Heart right ventricle (tissue), 16 donors: ENCODE measurements around the gene PRDM8. TPM values are rescaled to one million over a fixed set of nuclear protein-coding genes. Genes with fewer than 3 reads are reported as not detected.

Source experiments
- ATAC-seq, 8 donors: fragments of 200-7000 bp; cut with Tn5 transposase; one replicate each; pipeline ENCODE4 v1.9.1; 2020; ENCODE audit warnings: mild to moderate bottlenecking in 8 of 8, moderate library complexity in 8 of 8, moderate number of reproducible peaks in 1 of 8
- DNase-seq, 2 donors: peaks; one replicate each; pipeline ENCODE4 v3.0.0-alpha.2; 2020
- H3K27ac ChIP-seq, 10 donors: fragments of 200-600 bp; sonication (generic) in 2 of 10; one replicate each; pipeline versions ENCODE4 v1.5.0 to v1.8.0; 2020 to 2022; ENCODE audit warnings: mild to moderate bottlenecking in 3 of 10
- H3K27me3 ChIP-seq, 7 donors: fragments of 200-600 bp; one replicate each; pipeline ENCODE4 v1.8.0; 2021 to 2022; ENCODE audit warnings: mild to moderate bottlenecking in 2 of 7
- H3K36me3 ChIP-seq, 9 donors: fragments of 200-600 bp; sonication (generic) in 1 of 9; one replicate each; pipeline versions ENCODE4 v1.5.0 to v1.8.0; 2020 to 2022; ENCODE audit warnings: mild to moderate bottlenecking in 2 of 9
- H3K4me1 ChIP-seq, 9 donors: fragments of 200-600 bp; sonication (generic) in 1 of 9; one replicate each; pipeline versions ENCODE4 v1.5.0 to v1.8.0; 2020 to 2022; ENCODE audit warnings: mild to moderate bottlenecking in 4 of 9
- H3K4me3 ChIP-seq, 10 donors: fragments of 200-600 bp; sonication (generic) in 2 of 10; one replicate each; pipeline versions ENCODE4 v1.5.0 to v1.8.0; 2020 to 2022; ENCODE audit warnings: mild to moderate bottlenecking in 7 of 10, moderate library complexity in 2 of 10
- H3K9me3 ChIP-seq, 11 donors: fragments of 200-600 bp in 10 of 11; sonication (generic) in 2 of 11; one replicate each; pipeline versions ENCODE4 v1.5.0 to v1.8.0; 2013 to 2022; ENCODE audit warnings: mild to moderate bottlenecking in 2 of 11, control low read depth in 1 of 11, moderate library complexity in 1 of 11
- CTCF ChIP-seq, 9 donors: fragments of 200-600 bp; sonication (generic) in 2 of 9; IDR thresholded peaks; one replicate each; pipeline versions ENCODE4 v1.5.0 to v1.8.0; 2021 to 2022; ENCODE audit warnings: antibody characterized with exemption in 9 of 9, mild to moderate bottlenecking in 5 of 9, moderate library complexity in 1 of 9
- WGBS, 2 donors: extraction: QIAGEN DNeasy Blood & Tissue Kit; methylation state at CpG; one replicate each; pipeline ENCODE4 v1.1.7; 2013; ENCODE audit warnings: inconsistent platforms in 1 of 2; 5-methylcytosine and 5-hydroxymethylcytosine counted together
- intact Hi-C, 10 donors: fragments of 100-400 bp; cut with DNase I; formaldehyde crosslinking; loops; one replicate each; pipeline versions ENCODE4 v1.11.1 to v1.14.2; 2022
- polyA plus RNA-seq, 2 donors: library from polyadenylated mRNA; stranded (reverse); fragments of 200-250 nt; gene quantifications; one replicate each; pipeline ENCODE4 v1.2.3, GENCODE V29; 2013
- total RNA-seq, 10 donors: library from RNA; stranded (reverse); fragmentation: NEBNext Ultra II Directional in 3 of 10; extraction: Animal tissue kit (Norgen Biotek cat#: 25700) in 3 of 10; gene quantifications; one replicate each; pipeline versions ENCODE4 v1.2.1 to v1.2.4, GENCODE V29; 2021 to 2023
- donor health status: Arrhythmogenic right ventricular cardiomyopathy.
- donor health status: ischemic (EF 13 %, LVEDD 7.1; RV severe dilation, severe dysfunction).
- donor health status: healthy with polysubstance abuse.
- donor health status: DM: no; HTN: yes; CAD: no.
- donor health status: DM: no; HTN: no; CAD: no.
- donor health status: ischemic (EF 25% LVEDD 6.9; RV normal size, moderate dysfunction).
- donor health status: ischemic (EF 25% LVEDD 5.7; RV mildly dilated, moderate dysfunction).
- donor health status: healthy.
- donor health status: DM: yes; HTN: yes; CAD: no.
- donor health status: Ischemic cardiomyopathy.
- donor health status: ischemic (EF 35%, LVEDD 5.7; RV mildly dilated, moderate dysfunction).
- donor health status: nonischemic (EF 11% LVEDD 7.7; RV severe dilation, severe dysfunction).
- donor health status: DM: yes; HTN: yes; CAD: no.
- donor health status: PGD.
- donor health status: ischemic (EF 29% LVEDD 5.4; RV normal size, mild dysfunction).
- donor health status: nonischemic (EF 23%, LVEDD 6.1; RV moderate dilation, normal function).

The PRDM8 gene
- total and polyA plus RNA-seq, 12 donors = 0.23 to 1.9 (median 0.67) TPM

GRCh38 chr4:80206521-80207171, 9.3 kb downstream of the PRDM8 start:
- Histone ChIP-seq H3K27ac (peak overlapping the region in 5 of 10 donors; percentile 3 to 76 (median 62)), H3K4me1 (peaks cover 0 to 26% (median 20%) of the 10 kb centered on the region in 9 donors), H3K36me3 (no peaks in the 10 kb centered on the region), H3K27me3 (peaks cover 6 to 75% (median 26%) of the 10 kb centered on the region in 7 donors), H3K4me3 (peak overlapping the region in 4 of 10 donors; percentile 3 to 37 (median 16)), H3K9me3 (no peaks in the 10 kb centered on the region)
- intact Hi-C loops = loop anchor here in 2 of 10 donors (5.0 to 10.0 kb wide), 2 partner anchors 1252 to 1254 kb away; no protein-coding TSS in a partner anchor
- peak in 1 of 2 donors; percentile 48 for DNase-seq
- no peak for TF ChIP-seq CTCF (IDR thresholded peaks at IDR 0.05)
- WGBS, 2 donors = 36 to 47% methylated on average over 29 of the region's 29 CpGs
- peak; percentile 46 to 75 (median 62) for ATAC-seq

- peak in 6 of 8 donors; percentile 2 to 43 (median 8) for ATAC-seq
- Histone ChIP-seq H3K36me3 (no peaks in the 10 kb centered on the region), H3K4me1 (peaks cover 0 to 21% (median 17%) of the 10 kb centered on the region in 9 donors), H3K27ac (peak overlapping the region in 5 of 10 donors; percentile 3 to 76 (median 62)), H3K27me3 (peaks cover 6 to 72% (median 26%) of the 10 kb centered on the region in 7 donors), H3K4me3 (peak overlapping the region in 4 of 10 donors; percentile 3 to 37 (median 16)), H3K9me3 (no peaks in the 10 kb centered on the region)
- intact Hi-C loops = loop anchor here in 2 of 10 donors (5.0 to 10.0 kb wide), 2 partner anchors 1252 to 1255 kb away; no protein-coding TSS in a partner anchor
- no peak for DNase-seq
- no peak for TF ChIP-seq CTCF (IDR thresholded peaks at IDR 0.05)
- WGBS, 2 donors = 43 to 47% methylated on average over 27 of the region's 27 CpGs
These were observed 9.9 kb downstream of the PRDM8 start for GRCh38 chr4:80207172-80207583.

GRCh38 chr4:80207664-80208063, 10.4 kb downstream of the PRDM8 start:
- H3K27me3 ChIP-seq = peaks cover 5 to 71% (median 26%) of the 10 kb centered on the region in 7 donors
- intact Hi-C loops = loop anchor here in 2 of 10 donors (5.0 to 10.0 kb wide), 2 partner anchors 1253 to 1255 kb away; no protein-coding TSS in a partner anchor
- WGBS, 2 donors = 79 to 84% methylated on average over 10 of the region's 10 CpGs
- H3K27ac ChIP-seq = no peak overlapping the region
- ATAC-seq = no peak
- no peak for TF ChIP-seq CTCF (IDR thresholded peaks at IDR 0.05)
- peaks cover 0 to 20% (median 15%) of the 10 kb centered on the region in 9 donors for H3K4me1 ChIP-seq
- no peaks in the 10 kb centered on the region for H3K9me3 ChIP-seq
- no peak for DNase-seq
- H3K4me3 ChIP-seq = no peak overlapping the region
- no peaks in the 10 kb centered on the region for H3K36me3 ChIP-seq

GRCh38 chr4:80208610-80209339, 11.5 kb downstream of the PRDM8 start:
- whole genome bisulfite sequencing, 2 donors = 80 to 84% methylated on average over 4 of the region's 4 CpGs
- peaks cover 0 to 14% (median 10%) of the 10 kb centered on the region in 9 donors for H3K4me1 ChIP-seq
- H3K9me3 ChIP-seq = no peaks in the 10 kb centered on the region
- no peak for TF ChIP-seq CTCF (IDR thresholded peaks at IDR 0.05)
- H3K36me3 ChIP-seq = no peaks in the 10 kb centered on the region
- peaks cover 0 to 60% (median 19%) of the 10 kb centered on the region in 7 donors for H3K27me3 ChIP-seq
- no peak for DNase-seq
- H3K4me3 ChIP-seq = no peak overlapping the region
- H3K27ac ChIP-seq = no peak overlapping the region
- ATAC-seq = no peak
- intact Hi-C loops = loop anchor here in 2 of 10 donors (5.0 to 10.0 kb wide), 2 partner anchors 1254 to 1256 kb away; no protein-coding TSS in a partner anchor
